Measurements from ENCODE around the gene MOCS3. TPM values are rescaled to one million over a fixed set of nuclear protein-coding genes. Genes with fewer than 3 reads are reported as not detected.

Gene MOCS3
- total RNA-seq, 1 donor from 2014 or later, result 6.5 TPM

DNA sequence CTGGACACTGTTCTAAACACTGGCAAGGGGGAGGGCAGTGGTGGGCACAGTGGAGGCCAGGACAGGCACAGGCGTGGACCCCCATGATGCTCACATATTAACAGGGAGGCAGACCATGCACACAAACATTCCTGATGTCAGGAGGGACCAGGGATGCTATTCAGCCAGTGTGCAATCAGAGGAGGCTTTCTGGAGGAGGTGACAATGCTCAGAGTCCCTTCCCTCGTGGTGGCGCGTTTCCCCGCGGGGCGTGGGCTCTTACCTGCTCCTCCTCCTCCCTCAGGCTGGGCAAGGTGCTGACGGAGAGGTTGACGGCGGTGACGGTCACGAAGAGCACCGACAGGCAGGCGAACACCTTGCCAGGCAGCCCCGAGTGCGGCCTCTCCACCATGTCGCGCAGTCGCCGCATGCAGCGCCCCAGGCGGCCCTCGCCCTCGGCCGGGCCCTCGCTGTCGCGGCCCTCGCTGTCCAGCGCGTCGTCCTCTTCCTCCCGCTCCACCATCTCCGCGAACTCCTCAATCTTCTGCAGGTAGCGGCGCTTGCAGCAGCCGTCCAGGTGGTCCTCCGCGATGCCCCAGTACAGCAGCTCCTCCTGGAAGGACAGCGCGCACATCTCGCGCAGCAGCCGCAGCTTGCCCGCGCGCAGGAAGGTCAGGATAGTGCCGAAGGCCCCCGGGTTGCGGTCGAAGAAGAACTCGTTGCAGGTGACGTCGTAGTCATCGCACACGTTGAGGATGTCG is 50.9 kb downstream of the MOCS3 start:
- DNase-seq (ENCODE audit: extremely low read depth, low read depth, low spot score), result no peak

DNA sequence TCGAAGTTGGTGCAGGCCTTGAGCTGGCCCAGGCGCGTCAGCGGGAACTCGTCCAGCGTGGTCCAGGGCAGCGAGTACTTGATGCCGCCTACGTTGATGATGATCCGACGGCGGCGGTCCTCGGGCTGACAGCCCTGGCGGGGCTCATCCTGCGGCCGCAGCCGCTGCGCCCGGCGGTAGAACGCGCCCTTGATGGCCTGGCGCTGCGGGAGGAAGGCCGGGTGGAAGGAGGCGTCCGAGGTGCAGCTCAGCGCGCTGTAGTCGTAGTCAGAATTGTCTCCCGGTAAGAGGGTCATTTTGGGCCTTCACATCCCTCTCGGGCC is 51.4 kb downstream of the MOCS3 start:
- DNase-seq (ENCODE audit: extremely low read depth, low read depth, low spot score), result no peak

DNA sequence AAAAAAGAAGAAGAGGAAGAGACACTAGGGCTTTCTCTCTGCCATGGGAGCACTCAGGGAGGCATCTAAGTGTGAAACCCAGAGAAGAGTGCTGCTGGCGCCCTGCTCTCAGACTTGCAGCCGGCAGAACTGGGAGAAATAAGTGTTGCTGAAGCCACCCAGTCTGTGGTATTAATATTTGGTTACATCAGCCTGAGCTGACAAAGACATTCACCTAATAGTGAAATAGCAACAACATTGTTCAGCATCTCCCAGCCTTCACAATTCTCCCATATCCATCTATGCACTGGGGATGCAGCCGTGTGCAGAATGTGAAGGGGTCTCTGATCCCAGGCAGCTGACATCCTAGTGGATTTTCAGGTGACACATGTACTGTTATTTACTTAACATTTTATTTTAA is 52.3 kb downstream of the MOCS3 start:
- DNase-seq (ENCODE audit: extremely low read depth, low read depth, low spot score), result no peak

DNA sequence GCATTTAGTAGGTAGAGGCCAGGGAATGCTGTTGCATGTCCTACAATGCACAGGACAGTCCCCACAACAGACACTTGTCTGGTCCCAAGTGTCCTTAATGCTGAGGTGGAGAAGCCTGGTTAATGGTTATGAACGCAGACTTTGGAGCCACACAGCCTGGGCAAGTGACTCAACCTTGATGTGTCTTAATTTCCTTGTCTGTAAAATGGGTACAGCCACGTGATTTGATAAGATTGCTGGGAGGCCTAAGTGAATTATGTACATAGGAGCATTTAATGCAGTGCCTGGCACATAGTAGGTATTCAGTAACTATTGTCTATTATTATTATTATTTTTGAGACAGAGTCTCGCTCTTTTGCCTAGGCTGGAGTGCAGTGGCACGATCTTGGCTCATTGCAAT is 52.9 kb downstream of the MOCS3 start:
- DNase-seq (ENCODE audit: extremely low read depth, low read depth, low spot score), result no peak

DNA sequence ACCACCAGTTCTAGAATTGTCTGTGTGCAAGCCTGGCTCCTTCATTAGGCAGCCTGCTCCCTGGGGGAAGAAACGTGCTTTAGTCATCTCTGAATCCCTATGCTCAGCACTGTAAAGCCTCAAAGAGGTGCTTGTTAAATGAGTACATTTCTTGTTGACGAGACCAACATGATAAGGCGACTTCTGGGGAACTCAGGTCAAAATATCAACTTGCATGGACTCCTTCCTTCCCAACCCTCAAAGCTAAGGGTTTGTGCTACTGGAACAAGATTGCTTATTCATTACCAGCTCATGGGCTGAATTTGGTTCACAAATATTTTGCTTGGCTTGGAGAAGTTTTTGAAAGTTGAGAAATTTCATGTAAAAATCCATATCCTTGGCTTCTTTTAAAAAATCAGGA is 53.7 kb downstream of the MOCS3 start:
- DNase-seq (ENCODE audit: extremely low read depth, low read depth, low spot score), result no peak

Other genes with a start within 250 kb of the MOCS3 start
- 0.12 and 1.1 TPM in 2 replicates for gene PARD6B, start 227.2 kb upstream of the MOCS3 start, total RNA-seq
- gene BCAS4, start 163.8 kb upstream of the MOCS3 start, total RNA-seq, result 1.8 and 11.1 TPM in 2 replicates
- gene ADNP, start 27.4 kb upstream of the MOCS3 start, total RNA-seq, result 43.0 and 51.2 TPM in 2 replicates
- gene DPM1, start 286 bp upstream of the MOCS3 start, total RNA-seq, result 40.7 and 60.4 TPM in 2 replicates
- gene KCNG1, start 64.3 kb downstream of the MOCS3 start, total RNA-seq, result 11.5 and 23.2 TPM in 2 replicates